NCI-H2029 (cell line): Measurements from ENCODE around the gene NPPB.
"Not testable (repeated sequence)": the region's sequence is repeated elsewhere in the genome, so short reads cannot be mapped to it uniquely, and the experiment has no call there.

Experiments
- DNase-seq: peaks from one replicate; lab custom pipeline; 2025; lab: John Stamatoyannopoulos, UW

The NPPB gene

DNA sequence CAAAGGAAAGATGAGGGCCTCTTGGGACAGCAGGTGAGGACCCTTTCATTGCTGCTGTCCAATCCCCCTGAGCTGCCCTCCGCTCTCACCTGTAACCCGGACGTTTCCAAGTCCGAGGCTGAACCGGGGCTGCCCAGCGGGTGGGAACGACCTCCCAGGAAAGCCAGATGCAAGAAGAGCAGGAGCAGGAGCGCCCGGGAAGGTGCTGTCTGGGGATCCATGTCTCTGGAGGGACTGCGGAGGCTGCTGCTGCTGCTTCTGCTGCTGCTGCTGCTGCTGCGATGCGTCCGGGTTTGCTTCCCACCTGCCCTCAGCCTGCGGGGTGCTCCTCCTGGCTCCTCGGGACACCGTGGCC, at the start of gene NPPB:
TSS of gene NPPB (minus strand) at position 333 of the 355 bp plus-strand sequence. CDS start at position 221, 112 bp downstream.
- no peak for DNase-seq

DNA sequence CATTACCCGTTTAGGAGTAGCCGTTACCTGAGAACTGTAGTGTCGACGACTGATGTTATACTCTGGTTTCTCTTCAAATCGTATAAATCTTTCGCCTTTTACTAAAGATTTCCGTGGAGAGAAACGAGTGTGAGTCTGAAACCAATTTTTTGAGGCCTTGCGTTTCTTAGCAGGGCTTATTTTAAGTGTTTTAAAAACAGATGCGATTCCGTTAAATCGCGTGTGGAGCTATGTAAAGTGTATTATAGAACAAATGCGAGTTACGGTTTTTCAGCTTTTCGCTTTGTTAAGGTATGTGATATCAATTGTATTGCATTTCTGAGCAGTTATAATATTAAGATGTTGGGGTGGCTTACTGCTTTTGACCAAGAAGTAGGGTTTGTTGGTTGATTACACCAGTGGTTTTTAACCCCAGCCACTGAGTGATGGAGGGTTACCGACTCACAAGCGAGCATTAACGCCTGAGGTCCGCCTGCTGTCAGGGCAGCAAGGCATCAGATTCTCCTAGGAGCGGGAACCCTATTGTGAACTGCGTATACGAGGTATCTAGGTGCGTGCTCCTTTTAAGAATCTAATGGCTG, 49.4 kb upstream of the NPPB start:
- DNase-seq, result peak; percentile 89

DNA sequence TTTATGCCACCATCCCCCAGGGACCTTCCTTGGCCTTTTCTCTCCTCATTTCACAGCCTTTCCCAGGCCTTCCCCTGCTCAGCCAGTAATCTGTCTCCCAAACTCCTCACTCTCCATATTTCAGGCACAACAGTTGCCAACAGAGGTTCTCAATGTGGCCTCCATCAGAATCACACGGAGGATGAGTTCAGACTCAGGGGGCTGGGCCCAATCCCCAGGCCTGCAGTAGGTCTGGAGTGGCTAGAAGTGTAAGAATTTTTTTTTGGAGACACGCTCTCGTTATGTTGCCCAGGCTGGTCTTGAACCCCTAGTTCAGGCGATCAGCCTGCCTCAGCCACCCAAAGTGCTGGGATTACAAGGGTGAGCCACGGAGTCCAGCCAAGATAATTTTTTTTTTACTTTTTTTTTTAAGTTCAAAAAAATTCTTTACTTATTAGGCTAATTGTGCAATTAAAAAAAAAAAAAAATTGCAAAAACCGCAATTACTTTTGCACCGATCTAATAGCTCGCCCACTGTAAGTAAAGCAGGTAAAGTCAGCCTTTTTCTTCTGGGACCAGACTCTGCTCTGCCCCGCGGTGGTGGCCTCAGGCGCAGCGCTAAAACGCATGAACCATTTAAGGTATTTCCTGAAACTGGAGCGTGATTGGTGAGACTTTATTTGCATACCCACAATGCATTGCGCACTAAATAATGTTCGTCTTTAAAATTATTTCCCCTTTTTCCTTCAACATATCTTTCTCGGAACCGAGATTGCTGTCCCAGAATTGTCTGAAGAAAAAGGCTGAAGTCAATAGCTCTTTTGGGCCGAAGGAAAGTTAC, 48.7 kb upstream of the NPPB start:
- DNase-seq, result peak; percentile 88

DNA sequence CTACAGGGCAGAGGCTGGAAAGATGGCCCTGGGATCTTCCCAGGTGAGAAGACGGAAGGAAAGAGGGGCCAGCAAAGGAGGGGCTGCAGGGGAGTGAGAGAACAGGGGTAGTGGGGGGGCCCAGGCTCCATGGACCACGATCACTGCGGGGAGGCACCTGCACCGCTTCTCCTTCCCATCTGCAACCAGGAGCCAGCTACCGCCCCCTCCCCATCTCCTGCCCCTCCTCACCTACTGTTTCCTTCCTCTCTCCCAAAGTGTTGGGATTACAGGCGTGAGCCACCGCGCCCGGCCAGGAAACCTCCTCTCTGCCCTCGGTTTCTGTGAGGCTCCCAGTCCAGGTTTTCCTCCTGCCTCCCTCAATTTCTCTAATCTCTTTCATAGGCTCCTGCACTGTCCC, 48.1 kb upstream of the NPPB start:
- DNase-seq, result no peak

DNA sequence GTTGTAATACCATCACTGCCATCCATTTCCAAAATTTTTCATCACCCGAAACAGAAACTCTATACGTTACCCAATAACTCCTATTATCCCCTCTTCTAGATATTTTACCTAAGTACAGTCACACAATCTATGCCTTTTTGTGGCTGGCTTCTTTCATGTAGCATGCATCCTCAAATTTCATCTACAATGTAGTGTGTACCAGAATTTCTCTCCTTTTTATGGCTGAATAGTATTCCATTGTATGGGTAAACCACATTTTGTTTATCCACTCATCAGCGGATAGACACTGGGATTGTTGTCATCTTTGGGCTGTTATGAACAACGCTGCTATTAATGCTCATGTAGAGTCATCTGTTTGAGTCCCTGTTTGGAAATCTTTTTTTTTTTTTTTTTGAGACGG, 46.2 kb upstream of the NPPB start:
- no peak for DNase-seq

DNA sequence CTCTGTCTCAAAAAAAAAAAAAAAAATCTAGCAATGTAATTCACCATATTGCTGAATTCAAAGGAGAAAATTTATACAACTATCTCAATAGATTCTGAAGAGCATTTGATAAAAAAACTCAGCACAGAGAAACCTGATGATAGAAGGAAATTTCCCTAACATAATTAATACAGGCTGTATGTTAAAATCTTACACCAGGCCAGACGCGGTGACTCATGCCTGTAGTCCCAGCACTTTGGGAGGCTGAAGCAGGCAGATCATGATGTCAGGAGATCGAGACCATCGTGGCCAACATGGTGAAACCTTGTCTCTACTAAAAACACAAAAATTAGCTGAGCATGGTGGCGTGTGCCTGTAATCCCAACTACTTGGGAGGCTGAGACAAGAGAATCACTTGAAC, 45.4 kb upstream of the NPPB start:
- not testable (repeated sequence) for DNase-seq

DNA sequence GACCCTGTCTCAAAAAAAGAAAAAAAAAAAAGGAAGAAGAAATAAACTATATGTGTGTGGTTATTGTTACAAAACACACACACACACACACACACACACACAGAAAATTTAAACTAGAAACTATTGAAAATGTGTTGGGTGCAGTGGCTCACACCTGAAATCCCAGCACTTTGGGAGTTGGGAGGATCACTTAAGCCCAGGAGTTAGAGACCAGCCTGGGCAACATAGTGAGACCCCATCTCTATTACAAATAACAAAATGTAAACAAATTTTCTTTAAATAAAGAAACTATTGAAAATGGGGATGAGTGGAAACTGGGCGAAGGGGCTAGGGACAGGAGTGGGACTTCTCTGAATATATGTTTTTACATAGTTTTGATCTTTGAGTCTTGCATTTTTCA, 44.5 kb upstream of the NPPB start:
- DNase-seq, result no peak

DNA sequence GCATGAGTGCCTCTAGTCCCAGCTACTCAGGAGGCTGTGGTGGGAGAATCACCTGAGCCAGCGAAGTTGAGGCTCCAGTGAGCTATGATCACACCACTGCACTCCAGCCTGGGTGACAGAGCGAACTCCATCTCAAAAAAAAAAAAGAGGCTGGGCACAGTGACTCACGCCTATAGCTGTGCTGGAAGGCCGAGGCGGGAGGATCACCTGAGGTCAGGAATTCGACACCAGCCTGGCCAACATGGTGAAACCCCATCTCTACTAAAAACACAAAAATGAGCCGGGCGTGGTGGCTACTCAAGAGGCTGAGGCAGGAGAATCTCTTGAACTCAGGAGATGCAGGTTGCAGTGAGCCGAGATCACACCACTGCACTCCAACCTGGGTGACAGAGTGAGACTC, 42.7 kb upstream of the NPPB start:
- DNase-seq, result not testable (repeated sequence)

DNA sequence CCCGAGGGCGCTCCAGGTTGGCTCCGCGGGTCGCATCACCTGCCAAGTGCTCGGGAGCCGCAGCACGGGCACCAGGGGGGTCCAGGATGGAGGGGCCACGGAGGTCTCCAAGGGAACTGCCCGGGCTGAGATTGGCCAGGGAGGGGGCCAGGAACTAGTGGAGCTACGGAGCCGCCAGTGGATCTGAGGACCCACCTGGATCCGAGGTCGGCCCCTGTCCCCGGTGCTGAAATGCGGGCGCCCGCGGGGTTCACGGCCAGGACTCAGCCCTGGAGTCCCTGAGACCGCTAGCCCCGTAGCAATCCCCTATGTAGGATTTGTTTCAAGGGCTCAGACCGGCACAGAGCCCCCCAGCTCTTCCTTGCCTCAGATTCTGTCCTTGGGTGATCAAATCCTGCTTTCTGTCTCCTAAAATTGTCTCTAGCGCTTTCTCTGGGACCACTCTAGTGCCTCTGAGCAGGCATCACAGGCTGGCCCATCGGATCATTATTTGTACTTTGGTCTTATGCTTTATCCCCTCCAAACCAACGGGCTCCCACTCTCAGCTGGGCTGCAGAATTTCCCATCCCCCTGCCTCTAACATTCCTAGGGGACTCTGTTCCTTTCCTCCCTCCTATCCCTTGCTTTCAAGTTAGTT, 40.2 kb upstream of the NPPB start:
- DNase-seq, result no peak

DNA sequence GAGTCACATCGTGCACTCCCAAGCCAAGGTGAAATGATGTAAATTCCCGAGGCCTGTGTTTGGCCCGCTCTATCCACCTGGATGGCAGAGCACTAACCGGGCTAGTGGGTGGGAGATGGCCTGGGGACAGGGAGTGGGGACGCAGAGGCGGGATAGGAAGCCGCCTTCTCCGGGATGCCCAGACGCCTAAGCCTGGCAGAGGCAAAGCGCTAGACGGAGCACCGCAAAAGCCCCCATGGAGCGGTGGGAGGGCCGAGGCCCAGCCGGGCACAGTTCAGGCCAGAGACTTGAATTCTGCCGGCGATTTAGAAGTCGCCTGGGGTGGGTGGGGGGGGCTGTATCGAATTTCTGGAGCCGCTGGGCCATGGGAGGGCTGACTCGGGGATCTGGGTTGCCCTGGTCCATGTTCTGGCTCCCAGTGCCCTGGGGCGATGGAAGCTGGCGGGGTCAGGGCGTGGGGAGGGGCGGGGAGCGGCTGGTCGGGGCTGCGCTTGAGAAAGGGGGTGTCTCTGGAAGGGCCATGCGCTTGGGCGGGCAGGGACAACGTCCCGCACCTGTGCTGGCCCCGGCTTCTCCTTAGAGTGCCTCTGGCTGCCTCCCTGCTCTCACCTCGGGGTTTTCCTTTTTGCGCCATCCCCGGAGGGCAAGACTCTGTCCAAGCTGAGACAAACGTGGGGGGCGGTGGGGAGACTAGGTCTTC, 39.5 kb upstream of the NPPB start:
- no peak for DNase-seq

DNA sequence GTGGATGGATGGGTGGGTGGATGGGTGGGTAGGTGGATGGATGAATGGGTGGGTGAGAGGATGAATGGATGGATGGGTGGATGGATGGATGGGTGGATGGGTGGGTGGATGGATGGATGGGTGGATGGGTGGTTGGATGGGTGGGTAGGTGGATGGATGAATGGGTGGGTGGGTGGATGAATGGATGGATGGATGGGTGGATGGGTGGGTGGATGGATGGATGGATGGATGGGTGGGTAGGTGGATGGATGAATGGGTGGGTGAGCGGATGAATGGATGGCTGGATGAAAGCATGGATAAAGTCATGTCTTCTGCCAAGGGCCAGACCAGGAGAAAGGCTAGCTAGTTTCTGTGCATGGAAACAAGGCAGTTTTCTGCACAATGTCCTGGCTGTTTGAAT, 35.8 kb upstream of the NPPB start:
- not testable (repeated sequence) for DNase-seq

DNA sequence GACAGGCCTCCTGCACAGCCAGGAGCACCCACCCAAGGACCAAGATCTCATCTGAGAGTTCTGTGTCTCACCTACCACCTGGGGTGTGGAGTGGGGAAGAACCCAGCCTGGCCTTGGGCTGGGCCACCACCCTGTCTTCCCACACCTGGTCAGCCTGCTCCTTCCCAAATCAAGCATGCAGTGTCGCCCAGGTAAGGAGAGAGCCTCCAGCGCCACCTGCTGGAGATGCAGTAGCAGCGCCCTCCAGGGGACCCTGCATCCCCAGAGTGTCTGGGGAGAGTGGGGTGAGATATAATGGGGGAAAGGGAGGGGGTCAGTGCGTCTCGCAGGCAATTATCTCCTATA, 35.1 kb upstream of the NPPB start:
- peak; percentile 27 for DNase-seq

DNA sequence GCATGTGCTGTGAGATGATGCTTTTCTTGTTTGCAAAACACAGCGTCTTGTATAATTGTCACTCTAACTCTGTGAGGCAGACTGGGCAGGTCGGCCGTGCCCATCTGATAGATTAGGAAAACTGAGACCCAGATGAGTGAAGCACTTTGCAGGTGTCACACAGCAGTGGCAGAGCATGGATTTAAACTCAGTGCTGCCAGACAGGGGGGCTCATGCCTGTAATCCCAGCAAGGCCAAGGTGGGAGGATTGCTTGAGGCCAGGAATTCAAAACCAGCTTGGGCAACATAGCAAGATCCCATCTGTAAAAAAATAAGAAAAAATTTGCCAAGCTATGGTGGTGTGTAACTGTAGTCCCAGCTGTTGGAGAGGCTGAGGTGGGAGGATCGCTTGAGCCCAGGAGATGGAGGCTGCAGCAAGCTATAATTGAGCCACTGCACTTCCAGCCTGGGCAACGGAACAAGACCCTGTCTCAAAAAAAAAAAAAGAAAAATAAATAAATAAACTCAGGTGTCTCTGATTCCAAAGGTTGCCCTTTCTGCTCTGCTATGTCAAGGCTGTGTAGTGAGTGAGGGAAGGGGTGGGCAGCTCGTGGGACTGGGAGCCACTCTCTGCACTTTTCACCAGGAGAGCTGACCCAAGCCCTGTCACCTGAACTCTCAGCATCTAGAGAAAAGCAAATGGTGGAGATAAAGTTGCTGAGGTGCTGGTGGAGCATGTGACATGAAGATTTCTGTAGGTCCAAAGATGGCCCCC, 32.9 kb upstream of the NPPB start:
- DNase-seq, result no peak

DNA sequence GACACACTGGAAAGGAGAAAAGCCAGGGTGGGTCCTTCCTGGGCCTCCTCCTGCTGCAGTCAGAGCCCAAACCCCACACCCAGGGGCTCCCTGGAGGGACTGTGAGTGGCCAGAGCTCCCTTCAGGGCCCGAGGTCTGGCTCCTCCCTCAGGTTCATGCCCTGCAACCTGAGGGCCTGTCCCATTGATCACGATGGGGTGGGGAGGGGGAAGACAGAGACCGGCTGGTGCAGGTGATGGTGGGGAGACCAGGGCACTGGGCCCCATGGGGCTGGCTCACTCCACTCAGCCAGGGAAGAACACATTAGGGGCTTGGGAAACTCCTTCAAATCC, 30.1 kb upstream of the NPPB start:
- DNase-seq, result no peak

DNA sequence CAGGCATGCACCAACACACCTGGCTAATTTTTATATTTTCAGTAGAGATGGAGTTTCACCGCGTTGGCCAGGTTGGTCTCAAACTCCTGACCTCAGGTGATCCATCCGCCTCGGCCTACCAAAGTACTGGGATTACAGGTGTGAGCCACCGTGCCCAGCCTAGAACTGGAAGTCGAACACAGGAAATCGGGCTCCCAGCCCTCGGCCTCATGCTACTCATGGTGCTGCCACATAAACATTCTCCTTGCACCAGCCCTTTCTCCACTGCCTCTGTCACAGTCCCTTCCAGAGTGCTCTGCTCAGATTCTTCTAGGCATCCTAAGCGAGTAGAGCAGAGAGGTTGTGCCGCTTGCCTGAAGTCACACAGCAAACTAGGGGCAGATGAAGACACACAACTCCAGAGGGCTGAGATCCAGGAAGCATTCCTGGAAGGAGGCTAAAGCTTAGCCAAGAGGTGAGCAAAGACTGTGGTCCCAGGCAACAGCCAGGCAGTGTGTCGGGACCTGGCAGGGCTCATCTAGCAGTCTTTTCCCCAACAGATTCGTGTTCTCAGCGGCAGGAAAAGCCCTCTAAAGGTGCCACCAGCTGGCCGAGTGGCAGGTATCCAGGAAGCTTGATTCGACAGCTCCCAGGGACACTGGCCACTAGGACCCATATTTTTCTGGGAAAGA, 29.6 kb upstream of the NPPB start:
- peak; percentile 24 for DNase-seq

DNA sequence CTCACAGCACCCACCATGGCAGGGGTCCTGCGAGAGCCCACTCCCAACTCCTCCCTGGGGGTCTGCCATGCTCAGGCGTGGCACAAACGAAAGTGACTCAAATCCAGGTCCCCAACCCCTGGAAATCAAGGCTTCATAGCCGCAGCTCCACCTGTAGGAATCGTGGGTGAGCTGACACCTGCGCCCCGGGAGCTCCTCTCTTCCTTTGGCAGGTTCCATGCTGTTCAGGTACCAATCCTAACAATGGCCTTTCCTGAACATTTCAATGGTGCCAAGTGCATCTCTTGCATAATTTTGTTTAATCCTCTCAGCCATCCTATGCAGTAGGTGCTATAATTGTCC, 28.9 kb upstream of the NPPB start:
- DNase-seq, result no peak

DNA sequence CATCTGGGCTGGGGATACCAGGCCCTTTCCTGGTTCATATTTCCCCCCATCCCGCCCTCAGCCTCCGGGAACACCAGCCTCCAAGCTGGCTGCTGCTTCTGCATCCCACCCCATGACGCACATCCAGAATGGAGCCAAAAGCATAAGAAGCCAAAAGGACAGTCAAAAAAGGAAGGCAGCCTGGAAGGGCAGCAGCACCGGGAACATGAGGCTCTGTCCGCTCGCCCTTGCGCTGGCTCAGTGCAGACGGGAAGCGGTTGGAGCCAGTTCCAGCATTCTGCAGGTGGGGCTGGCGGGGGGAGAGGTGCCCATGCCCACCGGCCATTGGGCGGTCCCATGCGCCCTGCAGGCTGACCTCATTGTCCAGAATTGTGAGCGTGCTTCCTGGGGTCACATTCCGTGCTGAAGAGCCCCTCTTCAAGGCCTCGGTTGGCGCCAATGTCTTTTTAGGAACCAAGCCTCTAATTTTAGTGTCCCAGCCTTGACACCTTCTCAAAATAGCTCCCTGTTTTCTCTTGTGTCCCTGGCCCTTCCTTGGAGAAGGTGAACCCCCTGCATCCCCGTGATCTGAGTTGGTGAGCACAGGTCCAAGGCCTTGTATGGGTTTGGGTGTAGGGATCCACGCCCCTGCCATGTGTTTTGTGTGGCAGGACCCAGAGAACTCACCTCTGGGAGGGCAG, 28.4 kb upstream of the NPPB start:
- DNase-seq, result no peak

DNA sequence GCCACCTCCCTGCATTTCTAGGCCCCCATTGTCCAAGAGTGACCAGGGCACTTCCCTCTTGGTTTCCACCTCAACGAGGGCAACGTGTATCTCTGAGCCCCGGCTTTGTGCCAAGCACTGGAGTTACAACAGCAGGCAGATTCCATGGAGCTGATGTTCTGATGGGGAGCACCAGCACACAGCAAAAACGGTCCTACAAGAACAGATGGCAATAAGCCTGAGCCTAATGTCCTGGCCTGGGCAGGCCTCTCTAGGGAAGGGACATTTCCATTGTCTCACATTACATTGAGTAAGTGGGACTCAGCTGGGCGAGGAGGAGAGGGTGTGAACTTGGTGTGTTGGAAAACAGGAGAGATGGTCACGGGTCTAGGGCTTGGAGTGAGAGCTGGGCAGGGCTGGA, 27.2 kb upstream of the NPPB start:
- DNase-seq, result no peak

DNA sequence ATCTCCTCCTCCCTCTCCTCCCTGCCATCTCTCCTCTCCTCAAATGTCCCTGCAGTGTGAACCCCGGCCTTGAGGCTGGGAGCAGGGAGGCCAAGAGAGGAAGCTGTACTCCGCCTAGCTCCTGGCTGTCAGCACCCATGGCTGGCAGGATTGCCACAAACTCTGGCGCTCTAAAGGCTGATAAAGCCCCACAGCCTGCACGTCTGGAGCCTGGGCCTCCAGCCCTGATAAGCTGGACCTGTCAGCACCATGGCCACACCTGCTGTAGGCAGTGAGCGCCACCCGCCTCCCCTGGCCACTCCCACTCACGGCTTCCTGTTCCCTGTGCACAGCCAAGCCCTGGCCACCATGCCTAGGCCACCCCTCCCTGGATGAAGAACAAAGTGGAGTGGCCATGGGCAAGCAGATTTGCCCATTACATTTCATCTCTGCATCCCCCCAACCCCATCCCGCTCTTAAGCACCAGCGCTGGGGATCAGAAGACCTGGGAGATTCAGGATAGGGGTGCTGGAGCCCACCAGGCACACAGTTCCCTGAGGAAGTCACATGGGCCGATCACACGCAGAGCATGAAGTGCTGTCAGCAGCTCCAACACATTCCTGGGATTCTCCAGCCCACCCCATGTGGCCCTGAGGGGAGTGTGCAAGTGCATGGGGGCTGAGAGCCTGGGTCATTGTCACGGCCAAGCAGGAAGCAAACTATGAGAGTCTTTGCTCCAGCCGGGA, 24.2 kb upstream of the NPPB start:
- peak; percentile 67 for DNase-seq

DNA sequence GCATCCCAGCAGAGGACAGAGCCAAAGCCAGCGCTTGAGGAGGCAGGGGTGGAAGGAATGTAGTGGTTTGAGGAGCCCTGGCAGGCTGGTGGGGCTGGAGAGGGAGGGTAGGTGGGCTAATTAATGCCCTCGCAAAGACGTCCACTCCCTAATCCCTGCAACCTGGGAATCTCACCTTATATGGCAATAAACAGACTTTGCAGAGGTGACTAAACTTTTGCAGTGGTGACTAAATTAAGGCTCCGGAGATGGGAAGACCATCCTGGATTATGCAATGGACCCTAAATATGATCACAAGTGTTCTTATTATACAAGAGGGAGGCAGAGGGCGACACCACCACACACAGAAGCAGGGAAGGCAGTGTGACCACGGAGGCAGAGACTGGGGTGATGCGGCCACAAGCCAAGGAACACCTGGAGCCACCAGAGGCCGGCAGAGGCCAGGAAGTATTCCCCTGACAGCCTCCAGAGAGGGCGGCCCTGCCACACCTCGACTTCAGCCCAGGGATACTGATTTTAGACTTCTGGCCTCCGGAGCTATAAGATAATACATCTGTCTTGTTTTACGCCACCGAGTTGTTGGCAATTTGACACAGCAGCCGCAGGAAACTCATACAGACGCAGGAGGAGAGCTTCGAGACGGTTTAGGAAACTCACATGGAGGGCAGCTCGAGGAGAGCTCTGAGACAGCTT, 23.1 kb upstream of the NPPB start:
- DNase-seq, result no peak
